ENCODE results near the gene ICAM1.

Gene ICAM1

DNA sequence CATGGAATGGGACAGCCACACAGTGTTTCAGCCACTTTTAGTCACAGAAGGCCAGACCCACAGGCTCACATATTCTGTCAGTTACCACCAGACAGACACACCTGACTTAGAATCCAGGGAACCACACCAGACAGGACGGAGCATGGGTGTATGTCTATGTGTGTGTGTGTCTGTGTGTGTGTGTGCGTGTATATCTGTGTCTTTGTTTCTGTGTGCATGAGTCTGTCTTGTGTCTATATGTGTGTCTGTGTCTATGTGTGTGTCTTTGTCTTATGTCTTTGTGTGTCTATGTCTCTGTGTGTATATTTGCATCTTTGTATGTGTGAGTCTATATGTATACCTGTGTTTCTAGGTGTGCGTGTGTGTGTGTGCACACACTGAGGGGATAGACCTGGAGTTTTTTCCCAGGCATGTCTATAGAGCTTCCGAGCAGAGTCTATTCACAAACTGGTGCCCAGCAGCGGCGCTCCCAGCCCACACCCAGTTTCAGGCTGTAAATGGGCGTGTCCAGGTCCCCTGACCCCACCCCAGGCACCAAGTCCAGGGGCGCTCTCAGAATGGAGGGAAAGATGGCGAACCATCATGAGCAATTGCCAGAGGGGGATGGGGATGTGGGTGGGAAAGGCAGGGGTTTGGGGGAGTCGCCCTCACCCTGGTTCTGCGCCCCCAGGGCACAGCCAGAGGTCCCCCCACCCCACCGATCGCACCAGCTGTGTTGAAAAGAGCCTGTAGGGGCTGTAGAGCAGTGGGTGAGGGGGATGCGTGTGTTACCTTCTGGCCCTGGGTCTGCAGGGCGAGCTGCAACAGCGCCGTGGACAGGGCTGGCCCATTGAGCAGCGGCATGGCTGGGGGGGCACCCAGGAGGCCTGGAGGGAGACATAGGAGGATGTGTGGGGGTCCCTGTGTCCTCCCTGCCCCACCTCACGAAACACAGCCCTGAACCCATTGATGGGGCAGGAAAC lies 51.2 kb downstream of the ICAM1 start:
- DNase-seq (ENCODE audit: low read depth), result no peak

GRCh38 chr19:10325732-10326131 lies 54.8 kb downstream of the ICAM1 start:
- no peak for DNase-seq (ENCODE audit: low read depth)

- DNase-seq (ENCODE audit: low read depth), result no peak
These were observed 56.9 kb downstream of the ICAM1 start for GRCh38 chr19:10327793-10328192.

DNA sequence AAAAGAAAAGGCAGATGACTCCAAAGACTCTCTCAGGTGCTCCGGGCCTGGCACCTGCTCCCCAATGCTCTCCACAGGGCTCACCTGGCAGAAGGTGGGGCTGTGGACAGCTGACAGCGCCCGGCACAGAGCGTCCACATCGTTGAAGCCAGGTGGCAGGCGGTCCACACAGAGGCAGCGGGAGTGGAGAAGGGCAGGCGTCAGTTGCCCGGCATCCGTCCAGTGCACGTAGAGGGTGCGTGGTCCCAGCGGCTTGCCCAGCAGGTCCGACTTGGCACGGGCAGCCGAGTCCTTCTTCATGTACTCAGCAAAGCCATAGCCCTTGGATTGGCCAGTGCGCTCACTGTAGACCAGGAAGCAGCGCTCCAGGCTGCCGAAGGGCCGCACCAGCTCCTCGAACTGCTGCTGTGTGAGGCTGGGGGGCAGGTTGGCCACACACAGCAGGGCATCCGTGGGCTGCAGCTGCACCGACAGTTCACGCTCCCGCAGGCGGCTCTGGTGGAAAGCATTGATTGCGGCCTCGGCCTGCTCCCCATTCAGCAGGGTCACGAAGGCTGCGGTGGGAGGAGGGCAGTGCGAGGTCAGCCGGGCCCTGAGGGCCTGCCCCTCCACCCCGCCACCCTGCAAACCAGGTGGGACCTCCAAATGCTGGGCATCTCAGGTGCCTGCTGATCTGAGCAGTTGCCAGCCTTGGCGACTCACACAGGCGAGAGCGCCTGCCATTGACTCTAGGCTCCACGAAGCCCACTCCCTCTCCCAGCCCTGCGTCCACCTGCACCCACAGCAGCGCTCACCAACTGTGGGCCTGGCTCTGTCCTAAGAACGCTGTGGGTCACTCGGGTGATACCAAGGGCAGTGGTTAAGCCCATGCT lies 57.9 kb downstream of the ICAM1 start:
- no peak for DNase-seq (ENCODE audit: low read depth)

GRCh38 chr19:10329555-10329954 lies 58.6 kb downstream of the ICAM1 start:
- no peak for DNase-seq (ENCODE audit: low read depth)

DNA sequence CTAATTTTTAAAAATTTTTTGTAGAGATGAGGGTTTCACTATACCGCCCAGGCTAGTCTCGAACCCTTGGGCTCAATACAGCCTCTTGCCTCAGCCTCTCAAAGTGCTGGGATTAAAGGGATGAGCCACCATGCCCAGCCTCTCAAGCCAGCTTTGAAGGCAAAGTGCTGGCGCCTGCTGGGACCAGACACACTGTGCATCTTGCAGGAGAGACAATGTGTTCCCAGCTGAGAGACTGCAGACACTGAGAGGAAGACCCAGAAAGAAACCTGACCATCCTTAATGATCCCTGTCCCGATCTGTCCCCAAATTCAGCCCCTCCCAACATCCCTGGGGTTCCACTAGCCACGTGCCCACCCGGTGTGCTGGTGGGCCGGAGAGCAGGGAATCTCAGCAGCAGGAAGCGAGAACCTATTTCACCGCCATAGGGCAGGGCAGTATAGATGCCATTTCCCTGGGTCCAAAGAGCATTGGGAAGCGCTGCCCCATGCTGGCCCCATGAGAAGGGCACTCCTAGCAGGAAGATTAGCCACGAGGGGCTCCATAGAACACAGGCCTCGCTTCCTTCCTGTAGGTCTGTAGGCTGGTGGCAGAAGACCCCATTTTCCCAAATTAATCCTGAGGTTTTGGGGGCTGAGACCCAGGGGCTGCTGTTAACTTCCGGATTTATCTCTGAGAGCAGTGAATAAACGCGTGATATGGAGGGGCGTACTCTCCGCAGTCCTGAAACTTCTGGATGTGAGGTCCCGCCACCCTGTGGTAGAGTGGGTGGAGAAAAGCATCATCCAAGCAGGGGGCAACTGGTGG lies 61.4 kb downstream of the ICAM1 start:
- no peak for DNase-seq (ENCODE audit: low read depth)

- DNase-seq (ENCODE audit: low read depth), result peak; percentile 99
These were observed 62.2 kb downstream of the ICAM1 start, which contains the start of gene RAVER1 for GRCh38 chr19:10332965-10333757. TSS of gene RAVER1 (minus strand) at chr19:10333529. CDS start at chr19:10333507, 22 bp downstream.

- peak; percentile 38 for DNase-seq (ENCODE audit: low read depth)
These were observed 63.1 kb downstream of the ICAM1 start for GRCh38 chr19:10333758-10334587.

DNA sequence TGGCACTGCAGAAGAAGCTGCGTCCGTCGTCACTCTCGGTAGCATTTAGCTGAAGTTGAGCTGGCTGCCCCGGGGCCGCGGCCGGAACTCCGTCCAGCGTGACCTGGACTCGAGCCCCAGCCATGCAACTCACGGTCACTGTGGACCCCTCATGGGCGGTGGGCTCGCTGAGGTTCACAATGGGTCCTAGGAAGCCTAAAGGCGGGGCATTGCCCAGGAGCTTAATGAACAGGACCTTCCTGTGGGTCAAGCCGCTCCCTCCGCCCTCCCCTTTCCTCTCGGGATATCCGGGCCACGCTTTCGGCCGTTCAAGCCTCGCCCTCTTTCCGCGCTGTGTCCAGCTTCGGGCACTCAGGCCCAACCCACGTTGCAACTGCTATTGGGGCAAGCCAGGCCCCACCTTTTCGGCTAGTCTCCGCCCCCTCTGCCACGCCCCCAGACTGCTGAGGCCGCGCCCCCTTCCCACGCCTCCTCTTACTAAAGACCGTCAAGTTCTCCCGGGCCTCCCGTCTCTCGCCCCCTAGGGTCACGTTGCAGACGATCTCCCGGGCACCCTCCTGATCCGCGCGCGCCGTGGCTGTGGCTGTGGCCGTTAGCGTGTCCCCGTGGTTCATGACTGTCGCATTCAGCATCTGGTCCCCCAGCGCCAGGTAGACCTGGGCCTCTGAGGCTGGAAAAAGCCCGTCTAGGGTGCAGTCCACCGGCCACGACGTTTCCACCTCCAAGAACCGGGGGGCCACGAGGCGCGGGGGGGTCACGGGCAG lies 63.9 kb downstream of the ICAM1 start:
- peak; percentile 98 for DNase-seq (ENCODE audit: low read depth)

DNA sequence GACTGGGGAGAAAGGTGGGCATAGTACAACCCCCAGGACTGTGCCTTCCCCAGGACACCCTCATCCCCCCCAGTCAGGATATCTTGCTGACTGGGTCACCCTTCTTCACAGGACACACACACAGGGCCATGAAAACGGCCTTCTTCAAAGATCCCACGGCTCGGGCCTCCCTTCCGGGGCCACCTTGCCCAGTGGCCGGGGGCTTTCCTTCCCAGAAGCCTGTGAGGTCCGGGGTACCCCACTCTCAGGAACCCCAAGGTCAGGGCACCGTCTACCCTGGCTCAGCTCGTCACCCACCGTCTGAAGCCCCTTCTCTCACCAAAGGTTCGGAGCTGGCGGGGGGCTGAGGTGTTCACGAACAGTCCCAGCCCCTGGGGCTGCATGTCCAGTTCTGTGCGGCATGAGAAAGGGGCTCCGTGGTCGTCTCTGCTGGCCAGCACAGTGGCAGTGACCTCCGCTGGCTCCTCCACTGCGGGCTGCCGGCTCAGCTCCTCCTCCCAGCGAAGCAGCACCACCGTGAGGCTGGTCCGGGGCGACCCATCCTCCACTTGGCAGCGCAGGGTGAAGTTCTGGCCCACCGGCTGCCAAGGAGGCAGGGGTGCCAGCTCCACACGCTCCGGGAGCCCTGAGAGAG lies 64.5 kb downstream of the ICAM1 start:
- no peak for DNase-seq (ENCODE audit: low read depth)
